ENCODE results near the gene KCNJ10.

KCNJ10 gene

GRCh38 chr1:159985473-159985872, 84.5 kb downstream of the KCNJ10 start:
- no peak for DNase-seq

DNA sequence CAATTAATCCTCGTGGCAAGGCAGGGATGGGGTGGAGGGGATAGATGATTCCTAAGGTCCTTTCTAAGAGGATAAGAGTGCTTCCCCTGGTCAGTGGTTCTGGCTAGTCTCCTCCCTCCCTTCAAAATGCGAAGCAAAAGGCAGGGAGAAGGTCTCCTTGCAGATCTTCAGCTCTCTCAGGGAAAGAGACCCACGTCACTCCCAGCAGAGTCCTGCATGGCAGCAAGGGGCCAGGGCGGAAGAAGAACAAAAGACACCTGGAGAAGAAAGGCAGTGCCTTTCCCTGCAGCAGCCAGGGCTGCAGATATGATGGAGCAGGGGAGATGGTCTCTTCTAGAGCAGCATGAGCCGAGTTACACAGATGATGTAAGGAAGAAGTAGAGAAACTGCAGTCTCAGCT, 86.3 kb downstream of the KCNJ10 start:
- DNase-seq, result no peak

GRCh38 chr1:159982280-159982679, 87.7 kb downstream of the KCNJ10 start:
- DNase-seq, result no peak

DNA sequence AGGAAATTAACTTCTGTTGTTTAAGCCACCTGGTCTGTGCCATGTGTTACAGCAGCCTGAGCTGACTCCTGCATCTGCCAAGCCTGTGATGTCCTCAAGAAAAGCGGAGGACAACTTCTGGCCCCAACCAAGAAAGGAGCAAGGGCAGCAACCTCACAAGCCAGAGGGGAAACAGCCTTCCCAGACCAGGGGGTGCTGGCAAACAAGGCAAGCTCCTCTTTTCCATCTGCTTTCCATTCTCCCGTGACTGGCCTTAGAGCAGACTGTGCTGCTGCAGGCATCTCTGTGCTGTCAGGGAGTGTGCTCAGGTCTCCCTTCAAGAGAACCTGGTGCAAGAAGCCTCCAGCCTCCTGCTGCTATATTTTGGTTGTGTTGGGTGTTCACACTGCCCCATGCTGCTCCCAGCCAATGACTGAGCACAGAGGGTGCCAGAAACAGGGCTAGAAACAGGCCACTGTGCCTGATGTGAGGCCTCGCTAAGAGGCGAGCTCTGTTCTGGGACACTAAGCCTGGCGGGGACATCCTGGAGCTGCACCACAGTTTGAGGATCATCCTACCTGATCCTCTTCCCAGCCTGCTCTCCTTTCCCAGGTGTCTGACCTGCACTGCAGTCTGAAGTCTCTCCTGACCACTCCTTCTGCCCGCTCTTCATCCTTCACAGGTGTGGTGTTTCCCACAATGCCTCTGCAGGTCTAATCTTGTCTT, 88.5 kb downstream of the KCNJ10 start:
- no peak for DNase-seq

DNA sequence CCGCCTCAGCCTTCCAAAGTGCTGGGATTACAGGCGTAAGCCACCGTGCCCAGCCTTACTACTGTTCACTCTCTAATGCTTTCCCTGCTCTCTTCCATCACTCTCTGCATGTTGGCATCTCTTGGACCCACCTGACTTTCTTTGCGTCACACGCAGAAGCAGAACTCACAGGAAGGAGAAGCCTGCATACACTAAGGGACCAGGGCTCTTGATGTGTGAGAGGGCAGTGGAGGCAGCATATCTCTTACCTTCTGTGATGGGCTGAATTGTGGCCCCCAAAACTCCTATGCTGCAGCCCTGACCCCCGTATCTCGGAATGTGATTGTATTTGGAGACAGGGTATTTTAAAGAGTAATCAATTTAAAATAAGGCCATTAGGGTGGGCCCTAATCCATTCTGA, 89.2 kb downstream of the KCNJ10 start:
- no peak for DNase-seq

GRCh38 chr1:159980076-159980475, 89.9 kb downstream of the KCNJ10 start:
- DNase-seq, result no peak

DNA sequence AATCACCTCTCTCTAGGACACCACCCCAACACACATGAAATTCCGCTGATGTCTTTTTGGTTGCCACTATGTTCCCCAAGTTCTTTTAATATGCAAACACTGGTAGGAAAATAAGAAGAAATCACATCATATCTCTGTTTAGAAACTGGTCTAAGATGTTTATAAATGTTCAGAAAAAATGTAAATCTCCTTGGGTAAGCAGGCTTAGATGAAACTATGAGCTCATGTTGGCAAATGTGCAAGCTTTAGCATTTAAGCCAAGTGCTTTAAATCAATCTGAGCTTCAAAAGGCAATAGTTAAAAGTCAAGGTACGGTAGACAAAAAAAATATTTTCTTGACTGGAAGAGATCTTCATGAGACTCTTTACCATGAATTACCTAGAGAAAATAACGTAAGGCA, 90.7 kb downstream of the KCNJ10 start:
- DNase-seq, result no peak

GRCh38 chr1:159978107-159978398, 91.9 kb downstream of the KCNJ10 start:
- DNase-seq, result no peak

- no peak for DNase-seq
These were observed 92.4 kb downstream of the KCNJ10 start for GRCh38 chr1:159977364-159978106.

DNA sequence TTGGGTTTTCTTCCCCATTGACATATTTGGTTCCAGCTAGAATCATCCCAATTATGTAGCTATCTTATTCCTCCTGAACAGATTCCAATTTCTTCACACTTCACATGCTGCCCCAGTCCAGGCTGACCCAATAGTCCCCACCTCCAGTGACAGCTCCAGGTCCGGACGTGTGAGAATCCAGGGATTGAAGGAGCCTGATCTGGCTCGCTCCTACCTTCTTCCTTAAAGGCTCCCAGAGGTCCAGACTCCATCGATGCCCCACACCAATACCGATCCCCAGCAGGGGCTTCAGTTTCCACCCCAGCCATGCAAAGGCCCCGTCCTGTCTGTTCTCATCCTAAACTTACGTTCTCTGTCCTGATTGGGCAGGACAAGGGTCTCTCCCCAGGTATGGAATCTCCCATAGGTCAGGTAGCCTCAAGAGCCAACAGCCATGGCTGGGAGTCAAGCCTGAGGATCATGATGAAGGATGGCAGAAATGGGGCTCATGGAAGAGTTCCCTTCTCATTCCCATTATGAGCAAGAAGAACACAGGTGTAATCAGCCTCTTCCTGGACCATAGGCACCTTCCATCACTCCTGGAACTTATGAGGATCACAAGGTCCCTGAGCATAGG, 95.5 kb downstream of the KCNJ10 start:
- no peak for DNase-seq

- no peak for DNase-seq
These were observed 96.5 kb downstream of the KCNJ10 start for GRCh38 chr1:159973350-159973940.

- DNase-seq, result no peak
These were observed 97.3 kb downstream of the KCNJ10 start for GRCh38 chr1:159972443-159973205.

GRCh38 chr1:159970932-159971342, 99.0 kb downstream of the KCNJ10 start:
- no peak for DNase-seq

DNA sequence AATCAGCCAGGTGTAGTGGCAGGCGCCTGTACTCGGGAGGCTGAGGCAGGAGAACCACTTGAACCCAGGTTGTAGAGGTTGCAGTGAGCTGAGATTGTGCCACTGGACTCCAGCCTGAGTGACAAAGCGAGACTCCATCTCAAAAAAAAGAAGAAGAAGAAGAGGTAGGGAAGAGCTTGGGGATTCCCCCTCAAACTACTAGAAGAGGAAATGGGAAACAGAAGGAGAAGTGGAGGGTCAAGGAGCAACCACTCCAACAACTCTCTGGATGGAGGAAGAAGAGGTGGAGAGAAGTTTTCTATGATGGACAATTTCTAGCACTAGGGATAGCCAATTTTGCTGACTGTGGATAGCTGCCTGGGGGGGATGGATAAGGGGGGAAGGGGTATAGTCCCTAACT, 101.1 kb downstream of the KCNJ10 start:
- no peak for DNase-seq

GRCh38 chr1:159965263-159965662, 104.7 kb downstream of the KCNJ10 start:
- DNase-seq, result no peak

DNA sequence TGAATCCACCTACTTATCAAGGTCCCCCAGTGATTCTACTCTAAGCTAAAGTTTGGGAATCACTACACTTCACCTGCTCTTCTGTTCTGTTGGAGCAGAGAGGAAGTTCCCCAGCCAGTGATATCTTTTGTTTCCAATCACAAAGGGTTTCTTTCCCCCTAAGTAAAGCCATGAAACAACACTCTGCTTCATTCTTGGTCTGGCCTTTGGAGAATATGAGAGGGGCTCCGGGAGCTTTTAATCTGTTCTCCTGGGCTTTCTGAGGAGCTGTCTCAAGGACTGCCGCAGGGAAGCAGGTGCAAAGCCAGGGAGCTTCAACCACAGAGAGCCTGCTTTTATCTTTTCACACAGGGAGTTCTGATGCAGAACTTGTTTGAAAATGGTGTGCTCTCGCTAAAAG, 105.8 kb downstream of the KCNJ10 start:
- DNase-seq, result no peak

- no peak for DNase-seq
These were observed 107.8 kb downstream of the KCNJ10 start for GRCh38 chr1:159962176-159962575.

DNA sequence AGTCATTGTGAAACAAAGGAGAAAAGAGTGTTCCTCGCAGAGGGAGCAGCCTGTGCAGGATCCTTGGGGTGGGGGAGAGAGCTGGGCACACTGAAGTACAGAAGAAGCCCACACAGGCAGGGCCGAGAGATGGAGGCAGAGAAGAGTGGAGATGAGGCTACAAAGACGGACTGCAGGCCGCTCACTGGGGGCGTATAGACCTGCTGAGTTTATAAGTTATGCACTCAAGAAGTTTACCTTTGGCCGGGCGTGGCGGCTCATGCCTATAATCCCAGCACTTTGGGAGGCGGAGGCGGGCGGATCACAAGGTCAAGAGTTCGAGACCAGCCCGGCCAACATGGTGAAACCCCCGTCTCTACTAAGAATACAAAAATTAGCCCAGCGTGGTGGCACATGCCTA, 108.3 kb downstream of the KCNJ10 start:
- no peak for DNase-seq

- DNase-seq, result no peak
These were observed 109.1 kb downstream of the KCNJ10 start for GRCh38 chr1:159960721-159961381.

GRCh38 chr1:159959451-159959850, 110.5 kb downstream of the KCNJ10 start:
- DNase-seq, result no peak

- DNase-seq, result no peak
These were observed 111.1 kb downstream of the KCNJ10 start for GRCh38 chr1:159958719-159959380.

GRCh38 chr1:159957824-159958268, 112.1 kb downstream of the KCNJ10 start:
- no peak for DNase-seq
